Measurements from ENCODE around the gene YAF2. TPM values are rescaled to one million over a fixed set of nuclear protein-coding genes. Genes with fewer than 3 reads are reported as not detected.
"Not testable (repeated sequence)": the region's sequence is repeated elsewhere in the genome, so short reads cannot be mapped to it uniquely, and the experiment has no call there.

YAF2 gene
- polyA plus RNA-seq, 1 experiment = 16.5 TPM

GRCh38 chr12:42222724-42223123, 15.3 kb downstream of the YAF2 start:
- no peak for TF ChIP-seq CTCF (IDR thresholded peaks at IDR 0.05; ENCODE audit: low read depth, low read length)
- H3K9me3 ChIP-seq (ENCODE audit: control insufficient read depth, insufficient read depth, low read length) = peaks cover 3% of the 10 kb centered on the region
- H3K27ac ChIP-seq (ENCODE audit: low read depth, low read length) = no peak overlapping the region
- no peaks in the 10 kb centered on the region for H3K27me3 ChIP-seq (ENCODE audit: control insufficient read depth, insufficient read depth, low read length)
- CTCF ChIA-PET = no interaction called here
- DNase-seq (ENCODE audit: low read depth, low spot score) = no peak
- POLR2A ChIA-PET = no interaction called here
- no peak overlapping the region for H3K4me3 ChIP-seq (ENCODE audit: low read depth, low read length)

GRCh38 chr12:42221726-42222125, 16.3 kb downstream of the YAF2 start:
- TF ChIP-seq CTCF (IDR thresholded peaks at IDR 0.05; ENCODE audit: low read depth, low read length) = no peak
- POLR2A ChIA-PET = no interaction called here
- Histone ChIP-seq H3K4me3 (ENCODE audit: low read depth, low read length) (no peak overlapping the region), H3K27me3 (ENCODE audit: control insufficient read depth, insufficient read depth, low read length) (no peaks in the 10 kb centered on the region), H3K27ac (ENCODE audit: low read depth, low read length) (no peak overlapping the region), H3K9me3 (ENCODE audit: control insufficient read depth, insufficient read depth, low read length) (peaks cover 3% of the 10 kb centered on the region; the same call in 1 of the 2 replicates)
- CTCF ChIA-PET = interaction anchor here (0.6 kb wide), 1 partner anchor 1536 kb away, joined by 3 read pairs; no protein-coding TSS in a partner anchor
- DNase-seq (ENCODE audit: low read depth, low spot score) = no peak

GRCh38 chr12:42217656-42218055, 20.4 kb downstream of the YAF2 start:
- H3K27me3 ChIP-seq (ENCODE audit: control insufficient read depth, insufficient read depth, low read length) = no peaks in the 10 kb centered on the region
- H3K4me3 ChIP-seq (ENCODE audit: low read depth, low read length) = no peak overlapping the region
- ChIA-PET CTCF (no interaction called here), POLR2A (no interaction called here)
- no peaks in the 10 kb centered on the region for H3K9me3 ChIP-seq (ENCODE audit: control insufficient read depth, insufficient read depth, low read length)
- no peak for TF ChIP-seq CTCF (IDR thresholded peaks at IDR 0.05; ENCODE audit: low read depth, low read length)
- DNase-seq (ENCODE audit: low read depth, low spot score) = no peak
- H3K27ac ChIP-seq (ENCODE audit: low read depth, low read length) = no peak overlapping the region

- ChIA-PET CTCF (no interaction called here), POLR2A (no interaction called here)
- Histone ChIP-seq H3K9me3 (ENCODE audit: control insufficient read depth, insufficient read depth, low read length) (no peaks in the 10 kb centered on the region), H3K27me3 (ENCODE audit: control insufficient read depth, insufficient read depth, low read length) (no peaks in the 10 kb centered on the region), H3K27ac (ENCODE audit: low read depth, low read length) (no peak overlapping the region), H3K4me3 (ENCODE audit: low read depth, low read length) (no peak overlapping the region)
- DNase-seq (ENCODE audit: low read depth, low spot score) = no peak
- TF ChIP-seq CTCF (IDR thresholded peaks at IDR 0.05; ENCODE audit: low read depth, low read length) = no peak
Measured at GRCh38 chr12:42216737-42217136, 21.3 kb downstream of the YAF2 start.

GRCh38 chr12:42215759-42216158, 22.3 kb downstream of the YAF2 start:
- H3K27me3 ChIP-seq (ENCODE audit: control insufficient read depth, insufficient read depth, low read length); H3K9me3 ChIP-seq (ENCODE audit: control insufficient read depth, insufficient read depth, low read length); POLR2A ChIA-PET; CTCF ChIA-PET; DNase-seq (ENCODE audit: low read depth, low spot score); H3K27ac ChIP-seq (ENCODE audit: low read depth, low read length); H3K4me3 ChIP-seq (ENCODE audit: low read depth, low read length): not testable (repeated sequence)

GRCh38 chr12:42213954-42214426, 24.1 kb downstream of the YAF2 start:
- POLR2A ChIA-PET = no interaction called here
- no peak for TF ChIP-seq CTCF (IDR thresholded peaks at IDR 0.05; ENCODE audit: low read depth, low read length)

More at GRCh38 chr12:42213954-42214426, 24.1 kb downstream of the YAF2 start:
- no peak for DNase-seq (ENCODE audit: low read depth, low spot score)
- H3K27me3 ChIP-seq (ENCODE audit: control insufficient read depth, insufficient read depth, low read length) = no peaks in the 10 kb centered on the region
- no peaks in the 10 kb centered on the region for H3K9me3 ChIP-seq (ENCODE audit: control insufficient read depth, insufficient read depth, low read length)
- no peak overlapping the region for H3K4me3 ChIP-seq (ENCODE audit: low read depth, low read length)
- CTCF ChIA-PET = no interaction called here
- no peak overlapping the region for H3K27ac ChIP-seq (ENCODE audit: low read depth, low read length)

All from AG04450 (cell line).